Measurements from ENCODE around the gene SESN1. TPM values are rescaled to one million over a fixed set of nuclear protein-coding genes. Genes with fewer than 3 reads are reported as not detected.
A peak's percentile ranks its signal among the peaks of the same experiment; 100 is the strongest.

The SESN1 gene
- total and polyA plus RNA-seq, 9 of the 15 experiments (the other 6 are each of a cell fraction or from before 2014, with no cell fraction given), result 3.1 to 13.0 (median 7.4) TPM

- no peak for TF ChIP-seq USF2 (CRISPR knock-in tag; IDR thresholded peaks at IDR 0.05)
- TF ChIP-seq MGA (IDR thresholded peaks at IDR 0.05), result peak; percentile 60; the same call in 1 of the 2 replicates
- no peak for TF ChIP-seq ZNF395 (CRISPR knock-in tag; IDR thresholded peaks at IDR 0.05)
- no peak for TF ChIP-seq RBM39 (optimal IDR thresholded peaks at IDR 0.05; ENCODE audit: low read depth, low read length)
- TF ChIP-seq MTA3 (IDR thresholded peaks at IDR 0.05; ENCODE audit: borderline replicate concordance), result peak; percentile 81
- TF ChIP-seq ZFX (CRISPR knock-in tag; IDR thresholded peaks at IDR 0.05), result peak; percentile 98
- peak; percentile 47 for TF ChIP-seq FUS (optimal IDR thresholded peaks at IDR 0.05; ENCODE audit: low read depth, low read length)
- 0 out of 2 replicates have a peak, but pooled peaks have one; percentile 38 for TF ChIP-seq NR2C2 (CRISPR knock-in tag; IDR thresholded peaks at IDR 0.05)
- TF ChIP-seq NR2C2 (tag; IDR thresholded peaks at IDR 0.05), result no peak
- peak; percentile 27; the same call in 1 of the 2 replicates for TF ChIP-seq DEAF1 (CRISPR knock-in tag; IDR thresholded peaks at IDR 0.05)
- peak; percentile 90; the same call in 1 of the 2 replicates for TF ChIP-seq KAT7 (CRISPR knock-in tag; IDR thresholded peaks at IDR 0.05; ENCODE audit: borderline replicate concordance)
These were observed at the start of gene SESN1 (continued) for GRCh38 chr6:109094416-109095035.
